Activated effector memory CD4-positive, alpha-beta T cell treated with Interleukin-2 at 50 U/mL for 16 hours (primary cell): ENCODE measurements around the gene NMRK2.
"Not testable (repeated sequence)": the region's sequence is repeated elsewhere in the genome, so short reads cannot be mapped to it uniquely, and the experiment has no call there.

Experiments used
- DNase-seq: peaks from one replicate; pipeline ENCODE4 v3.0.0-alpha.2; 2020

Gene NMRK2

DNA sequence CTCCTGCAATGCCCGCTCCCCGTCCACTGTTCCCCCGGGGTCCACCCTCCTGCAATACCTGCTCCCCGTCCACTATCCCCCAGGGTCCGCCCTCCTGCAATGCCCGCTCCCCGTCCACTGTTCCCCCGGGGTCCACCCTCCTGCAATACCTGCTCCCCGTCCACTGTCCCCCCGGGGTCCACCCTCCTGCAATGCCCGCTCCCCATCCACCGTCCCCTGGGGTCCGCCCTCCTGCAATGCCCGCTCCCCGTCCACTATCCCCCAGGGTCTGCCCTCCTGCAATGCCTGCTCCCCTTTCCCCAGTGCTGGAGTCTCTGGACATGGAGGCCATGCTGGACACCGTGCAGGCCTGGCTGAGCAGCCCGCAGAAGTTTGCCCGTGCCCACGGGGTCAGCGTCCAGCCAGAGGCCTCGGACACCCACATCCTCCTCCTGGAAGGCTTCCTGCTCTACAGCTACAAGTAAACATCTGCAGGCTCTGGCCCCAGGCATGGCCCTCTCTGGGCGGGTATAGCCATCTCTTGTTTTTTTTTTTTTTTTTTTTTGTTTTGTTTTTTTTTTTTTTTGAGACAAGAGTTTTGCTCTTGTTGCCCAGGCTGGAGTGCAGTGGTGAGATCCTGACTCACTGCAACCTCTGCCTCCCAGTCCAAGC lies 5.6 kb downstream of the NMRK2 start:
- DNase-seq: not testable (repeated sequence)

DNA sequence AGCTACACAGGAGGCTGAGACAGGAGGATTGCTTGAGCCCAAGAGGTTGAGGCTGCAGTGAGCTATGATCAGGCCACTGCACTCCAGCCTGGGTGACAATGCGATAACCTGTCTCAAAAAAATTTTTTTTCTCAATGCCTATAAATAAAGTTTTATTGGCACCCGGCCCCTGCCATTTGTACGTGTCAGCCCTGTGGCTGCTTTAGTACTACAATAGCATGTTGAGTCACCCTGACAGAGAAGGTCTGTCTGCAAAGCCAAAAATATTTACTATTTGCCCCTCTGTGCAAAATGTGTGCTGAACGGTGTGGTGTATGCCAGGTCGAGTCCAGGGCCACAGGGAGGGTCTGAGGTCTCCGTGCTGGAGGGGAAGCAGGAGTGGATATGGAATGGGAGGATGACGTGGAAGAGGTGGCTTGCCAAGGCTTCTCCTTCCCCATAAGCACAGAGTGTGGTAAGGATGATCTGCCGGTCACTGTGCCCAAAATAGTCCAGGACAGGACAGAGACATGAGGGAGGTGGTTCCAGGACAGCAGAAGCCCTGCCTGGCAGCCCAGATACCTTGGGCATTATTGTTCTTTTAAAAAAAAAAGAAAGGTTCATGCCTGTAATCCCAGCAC lies 10.0 kb downstream of the NMRK2 start:
- DNase-seq: no peak

DNA sequence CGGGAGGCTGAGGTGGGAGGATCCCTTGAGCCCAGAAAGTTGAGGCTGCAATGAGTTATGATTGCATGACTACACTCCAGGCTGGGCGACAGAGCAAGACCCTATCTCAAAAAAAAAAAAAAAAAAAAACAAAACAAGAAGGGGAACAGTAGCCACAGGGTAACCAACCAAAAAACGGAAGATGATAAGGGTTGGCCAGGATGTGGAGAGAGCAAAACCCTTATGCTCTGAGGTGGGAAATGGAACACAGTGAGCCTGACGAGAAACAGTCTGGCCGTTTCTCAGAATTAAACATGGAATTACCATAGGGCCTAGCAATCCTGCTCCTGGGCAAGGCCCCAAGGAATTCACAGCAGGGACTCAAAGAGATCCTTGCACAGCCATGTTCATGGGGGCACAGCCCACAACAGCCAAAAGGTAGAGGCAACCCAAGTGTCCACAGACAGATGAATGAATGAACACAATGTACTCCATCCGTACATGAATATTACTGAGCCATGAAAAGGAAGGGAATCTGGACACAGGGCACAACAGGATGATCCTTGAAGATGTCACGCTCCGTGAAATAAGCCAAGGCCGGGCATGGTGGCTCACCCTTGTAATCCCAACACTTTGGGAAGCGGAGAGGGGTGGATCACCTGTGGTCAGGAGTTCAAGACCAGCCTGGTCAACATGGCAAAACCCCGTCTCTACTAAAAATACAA lies 11.3 kb downstream of the NMRK2 start:
- no peak for DNase-seq

DNA sequence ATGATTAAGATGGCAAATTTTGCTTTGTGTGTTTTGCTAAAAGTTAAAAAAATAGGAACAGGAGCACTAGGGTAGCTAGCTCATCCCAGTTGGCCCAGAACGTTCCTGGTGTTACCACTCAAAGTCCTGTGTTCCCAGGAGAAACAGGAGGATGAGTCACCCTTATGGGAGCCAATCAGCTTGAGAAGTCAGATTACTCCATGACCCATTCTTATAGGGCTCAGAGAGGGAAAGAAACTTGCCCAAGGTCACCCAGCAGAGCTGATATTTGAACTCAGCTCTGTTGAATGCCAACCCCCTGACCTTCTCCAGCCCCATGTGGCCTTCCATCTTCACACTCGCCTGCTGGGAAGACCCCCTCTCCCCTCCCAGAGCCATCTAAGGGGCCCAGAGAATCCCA lies 13.0 kb downstream of the NMRK2 start:
- no peak for DNase-seq

DNA sequence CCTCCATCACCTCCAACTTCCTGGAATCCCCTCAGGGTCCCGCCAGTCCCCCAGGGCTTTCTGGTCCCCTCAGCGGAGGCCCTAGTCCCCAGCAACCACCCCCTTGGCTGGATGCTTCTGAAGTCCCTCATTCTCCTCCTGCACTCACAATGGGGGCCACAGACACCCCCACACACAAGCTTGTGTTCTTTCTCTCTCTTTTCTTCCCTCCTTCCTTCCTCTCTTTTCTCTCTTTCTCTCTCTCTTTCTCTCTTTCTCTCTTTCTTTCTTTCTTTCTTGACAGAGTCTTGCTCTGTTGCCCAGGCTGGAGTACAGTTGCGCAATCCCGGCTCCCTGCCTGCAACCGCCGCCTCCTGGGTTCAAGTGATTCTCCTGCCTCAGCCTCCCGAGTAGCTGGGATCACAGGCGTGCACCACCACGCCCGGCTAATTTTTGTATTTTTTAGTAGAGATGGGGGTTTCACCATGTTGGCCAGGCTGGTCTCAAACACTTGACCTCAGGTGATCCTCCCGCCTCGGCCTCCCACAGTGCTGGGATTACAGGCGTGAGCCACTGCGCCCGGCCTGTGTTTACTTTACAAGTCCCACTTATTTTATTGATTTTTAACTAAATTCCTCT lies 14.6 kb downstream of the NMRK2 start:
- DNase-seq: not testable (repeated sequence)

DNA sequence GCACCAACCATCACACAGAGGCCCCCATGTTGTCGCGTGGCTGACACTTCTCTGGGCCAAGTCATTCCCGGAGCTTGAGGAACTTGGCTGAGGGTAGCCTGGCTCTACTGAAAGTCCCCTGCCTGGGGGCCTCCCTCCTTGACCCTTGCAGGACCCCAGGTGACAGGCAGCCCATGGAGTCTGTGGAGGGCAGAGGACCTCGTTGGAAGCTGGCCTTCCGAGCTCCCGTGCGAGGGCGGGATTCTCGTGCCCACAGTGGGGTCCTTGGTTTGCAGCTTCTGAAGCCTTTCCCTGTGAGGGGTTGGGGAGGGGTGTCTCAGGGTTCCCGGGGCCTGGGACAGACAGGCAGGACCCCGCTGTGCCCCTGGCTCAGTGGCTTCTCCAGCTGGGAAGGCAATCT lies 16.4 kb downstream of the NMRK2 start:
- DNase-seq: no peak

DNA sequence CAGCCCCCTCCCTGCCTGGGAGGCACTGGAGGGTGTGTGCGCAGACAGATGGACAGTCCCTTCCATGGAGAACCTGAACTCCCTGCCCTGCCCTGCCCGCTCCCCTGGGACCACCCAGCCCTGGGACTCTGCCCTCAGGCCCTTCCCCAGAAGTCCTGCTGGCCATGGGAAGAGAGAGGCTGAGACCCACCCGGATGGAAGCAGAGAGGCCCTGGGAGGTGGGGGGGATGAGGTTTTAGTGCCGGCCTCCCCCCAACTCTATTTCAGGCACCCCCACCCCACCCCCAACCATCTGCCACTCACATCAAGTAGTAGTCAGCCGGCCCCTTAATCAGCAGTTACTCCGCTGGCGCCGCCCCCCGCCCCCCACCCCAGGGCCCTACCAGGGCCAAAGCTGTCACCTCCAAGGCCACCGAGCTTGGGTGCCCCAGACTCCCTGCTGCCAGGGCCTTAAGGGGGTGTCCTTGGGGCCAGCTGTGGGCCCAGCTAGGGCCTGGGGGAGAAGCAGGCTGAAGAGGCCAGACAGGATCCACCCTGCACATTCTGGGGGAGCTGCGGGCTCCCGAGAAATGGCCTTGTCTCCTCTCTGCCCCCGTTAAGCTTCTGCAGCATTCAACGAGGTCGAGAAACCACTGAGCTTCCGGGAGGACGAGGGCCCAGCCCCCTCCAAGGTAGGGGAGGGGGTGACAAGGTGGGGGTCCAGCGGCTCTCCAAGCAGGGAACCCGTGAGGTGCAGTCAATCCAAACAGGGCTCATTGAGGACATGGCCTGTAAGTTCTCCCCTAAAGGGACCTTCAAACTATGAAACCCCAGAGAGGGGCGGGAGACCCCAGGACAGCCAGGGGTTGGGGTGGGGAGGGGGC lies 17.4 kb downstream of the NMRK2 start:
- DNase-seq: no peak

DNA sequence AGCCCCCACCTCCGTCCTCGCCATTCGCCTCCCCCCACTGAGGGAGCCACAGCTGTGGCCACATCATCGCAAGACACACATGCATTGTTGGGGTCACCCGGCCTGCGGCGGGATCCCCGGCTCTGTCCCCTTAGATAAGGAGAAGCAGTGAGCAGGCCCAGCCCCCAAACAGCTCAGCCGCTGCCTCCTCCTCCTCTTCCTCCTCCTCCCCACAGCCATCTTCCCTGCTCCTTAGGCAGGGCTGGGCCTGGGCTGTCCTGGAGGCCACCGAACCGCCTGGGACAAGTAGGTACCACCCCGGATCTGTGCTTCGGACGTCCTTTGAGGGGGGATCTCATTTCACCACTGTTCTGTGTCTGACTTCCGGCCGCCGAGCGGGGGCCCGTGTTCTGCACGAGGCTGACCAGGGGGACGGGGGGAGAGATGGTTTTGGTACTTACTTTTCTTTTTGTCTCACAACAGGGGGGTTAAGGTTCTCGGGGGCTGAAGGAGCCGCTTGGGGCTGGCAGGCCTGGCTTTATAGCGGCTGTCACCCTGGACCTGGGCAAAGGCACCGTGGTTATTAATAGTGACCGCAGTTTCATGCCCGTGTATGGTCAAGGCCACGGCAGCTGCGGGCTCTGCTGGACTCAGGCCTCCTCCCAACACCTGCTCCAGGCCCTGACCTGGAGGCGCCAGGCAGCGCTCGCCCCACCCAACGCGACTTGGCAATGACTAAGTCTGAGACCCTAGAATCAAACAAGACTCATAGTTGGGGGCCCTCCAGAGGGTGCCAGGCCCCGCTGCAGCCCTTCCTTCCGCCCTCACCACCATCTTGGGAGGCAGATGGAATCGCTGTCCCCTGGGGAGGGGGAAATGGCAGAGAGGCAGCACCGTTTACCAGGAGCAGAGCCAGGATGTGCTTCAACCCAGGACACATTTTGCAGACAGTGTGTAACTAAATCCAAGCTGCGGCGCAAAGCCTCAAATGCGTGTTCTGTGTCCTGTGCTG lies 18.3 kb downstream of the NMRK2 start:
- no peak for DNase-seq

DNA sequence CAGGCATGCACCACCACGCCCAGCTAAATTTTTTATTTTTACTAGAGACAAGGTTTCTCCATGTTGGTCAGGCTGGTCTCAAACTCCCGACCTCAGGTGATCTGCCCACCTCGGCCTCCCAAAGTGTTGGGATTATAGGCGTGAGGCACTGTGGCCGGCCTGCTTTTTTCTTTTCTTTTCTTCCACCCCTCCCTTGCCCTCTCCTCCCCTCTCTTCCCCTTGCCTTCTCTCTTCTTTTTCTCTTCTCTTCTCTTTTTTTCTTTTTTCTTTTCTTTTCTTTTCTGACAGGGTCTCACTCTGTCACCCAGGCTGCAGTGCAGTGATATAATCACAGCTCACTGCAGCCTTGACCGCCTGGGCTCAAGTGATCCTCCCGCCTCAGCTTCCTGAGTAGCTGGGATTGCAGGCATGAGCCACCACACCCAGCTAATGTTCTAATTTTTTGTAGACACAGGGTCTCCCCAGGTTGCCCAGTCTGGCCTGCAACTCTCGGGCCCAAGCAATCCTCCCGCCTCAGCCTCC lies 19.9 kb downstream of the NMRK2 start:
- not testable (repeated sequence) for DNase-seq

DNA sequence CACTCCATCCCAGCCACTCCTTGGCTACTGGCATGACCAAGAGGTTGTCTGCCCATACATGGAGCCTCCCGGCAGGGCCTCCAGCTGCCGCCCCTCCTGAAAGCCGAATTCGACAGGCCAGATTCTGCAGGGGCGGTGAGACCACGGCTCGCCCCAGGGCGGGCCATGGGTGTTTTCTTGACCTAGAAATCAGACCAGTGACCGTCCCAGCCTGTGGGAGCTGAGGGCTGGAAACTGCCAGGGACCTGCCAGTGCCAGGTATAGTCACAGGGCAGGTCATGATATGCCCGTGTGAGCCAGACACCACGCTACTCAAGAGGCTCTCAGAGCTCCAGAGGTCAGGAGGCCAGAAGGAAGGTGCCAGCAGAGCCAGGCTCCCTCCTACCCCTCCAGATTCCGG lies 21.2 kb downstream of the NMRK2 start:
- no peak for DNase-seq

DNA sequence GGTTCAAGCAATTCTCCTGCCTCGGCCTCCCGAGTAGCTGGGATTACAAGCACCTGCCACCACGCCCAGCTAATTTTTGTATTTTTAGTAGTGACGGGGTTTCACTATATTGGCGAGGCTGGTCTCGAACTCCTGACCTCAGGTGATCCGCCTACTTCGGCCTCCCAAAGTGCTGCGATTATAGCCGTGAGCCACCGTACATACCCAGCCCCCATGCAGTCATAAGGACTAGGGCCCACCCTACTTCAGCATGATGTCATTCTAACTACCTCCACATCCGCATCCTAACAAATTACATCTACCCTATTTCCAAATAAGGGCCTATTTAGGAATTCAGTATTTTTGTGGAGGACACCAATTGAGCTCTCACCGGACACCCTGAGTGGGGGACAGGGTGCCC lies 22.4 kb downstream of the NMRK2 start:
- DNase-seq: not testable (repeated sequence)

DNA sequence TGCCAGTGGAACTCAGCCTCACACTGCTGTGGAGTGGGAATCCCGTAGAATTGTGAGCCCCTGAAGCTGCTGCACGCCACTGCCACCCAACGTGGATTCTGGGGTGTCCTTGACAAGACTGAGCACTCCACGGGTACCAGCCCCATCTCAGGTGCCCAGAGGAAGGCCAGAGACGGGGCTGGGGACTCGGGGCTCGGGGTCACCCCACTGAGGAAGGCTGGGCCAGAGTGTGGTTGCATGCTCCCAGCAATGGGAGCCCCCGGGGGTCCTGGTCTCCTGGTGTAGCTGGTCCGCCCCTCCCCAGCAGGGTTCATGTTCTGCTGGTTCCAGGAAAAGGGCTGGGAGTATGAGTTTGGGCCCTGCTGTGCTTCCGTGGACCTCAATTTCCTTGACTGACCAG lies 22.8 kb downstream of the NMRK2 start:
- DNase-seq: no peak

DNA sequence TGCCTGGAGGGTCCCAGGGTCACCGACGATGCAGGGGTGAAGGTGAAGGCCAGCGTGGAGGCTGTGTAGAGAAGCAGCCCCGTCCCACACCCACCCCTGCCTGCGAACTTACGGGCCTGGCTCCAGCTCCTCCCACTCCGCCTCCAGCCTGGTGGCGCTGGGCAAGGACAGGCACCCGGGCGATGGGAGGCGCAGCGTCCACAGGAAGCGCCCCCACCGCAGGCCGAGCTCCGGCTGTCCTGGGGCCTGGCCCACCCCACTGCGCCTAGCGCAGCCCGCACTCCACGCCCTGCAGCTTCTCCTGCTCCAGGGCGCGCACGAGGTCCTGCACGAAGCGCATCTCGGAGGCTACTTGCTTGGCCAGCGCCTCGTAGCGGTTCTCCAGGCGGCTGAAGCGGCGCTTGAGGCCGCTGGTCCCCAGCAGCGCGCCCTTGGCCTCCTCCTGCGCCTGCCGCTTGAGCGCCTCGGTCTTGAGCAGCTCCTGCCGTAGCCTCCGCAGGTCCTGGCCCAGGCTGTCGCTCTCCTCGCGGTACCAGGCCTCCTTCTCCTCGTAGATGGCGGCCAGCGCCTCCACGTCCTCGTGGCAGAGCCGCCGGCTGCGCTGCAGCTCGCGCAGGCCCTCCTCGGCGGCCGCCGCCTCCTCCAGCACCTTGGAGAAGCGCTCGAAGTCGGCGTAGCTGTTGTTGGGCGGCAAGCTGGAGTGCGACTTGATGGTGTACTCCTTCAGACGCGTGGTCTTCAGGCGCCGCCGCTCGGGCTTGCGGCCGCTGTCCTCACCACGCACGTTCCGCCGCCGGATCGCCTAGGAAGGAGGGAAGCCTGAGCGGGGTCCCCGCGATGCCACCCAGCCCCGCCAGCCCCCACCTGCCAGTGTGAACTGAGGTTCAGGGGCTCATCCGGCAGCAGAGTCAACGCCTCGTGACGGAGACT lies 26.2 kb downstream of the NMRK2 start:
- no peak for DNase-seq

DNA sequence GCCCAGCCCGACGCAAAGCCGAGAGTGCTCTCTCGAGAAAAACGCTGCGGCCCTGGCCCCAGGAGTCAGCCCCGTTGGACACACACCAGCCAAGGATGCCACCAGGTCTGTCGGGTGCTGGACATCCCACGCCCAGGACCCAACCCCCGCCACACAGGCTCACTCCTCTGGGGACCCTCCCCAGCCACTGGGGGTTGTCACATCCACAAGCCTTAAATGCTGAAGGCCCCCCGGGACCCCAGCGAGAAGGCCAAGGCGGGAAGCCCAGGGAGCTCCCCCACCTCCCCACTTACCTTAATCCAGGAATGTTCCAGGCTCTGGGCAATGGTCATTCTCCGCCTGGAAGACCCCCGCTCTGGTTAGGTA lies 26.9 kb downstream of the NMRK2 start:
- no peak for DNase-seq

DNA sequence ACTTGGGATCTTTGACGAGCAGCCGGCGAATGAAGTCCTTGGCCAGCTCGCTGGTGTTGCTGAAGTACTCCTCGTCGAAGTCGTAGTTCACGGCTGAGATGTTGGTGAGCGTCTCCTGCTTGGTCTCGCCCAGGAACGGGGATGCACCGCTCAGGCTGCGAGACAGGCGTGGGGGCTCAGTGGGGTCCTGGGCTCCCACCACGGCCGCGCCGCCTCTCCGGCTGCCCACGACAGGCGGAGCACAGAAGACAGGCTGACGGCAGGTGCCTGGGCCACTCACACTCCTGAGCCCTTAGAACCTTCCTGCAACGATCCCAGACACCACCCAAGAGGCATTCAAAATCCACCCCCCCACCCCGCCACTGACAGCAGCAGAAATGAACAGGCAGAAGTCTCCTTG lies 28.1 kb downstream of the NMRK2 start:
- DNase-seq: no peak

DNA sequence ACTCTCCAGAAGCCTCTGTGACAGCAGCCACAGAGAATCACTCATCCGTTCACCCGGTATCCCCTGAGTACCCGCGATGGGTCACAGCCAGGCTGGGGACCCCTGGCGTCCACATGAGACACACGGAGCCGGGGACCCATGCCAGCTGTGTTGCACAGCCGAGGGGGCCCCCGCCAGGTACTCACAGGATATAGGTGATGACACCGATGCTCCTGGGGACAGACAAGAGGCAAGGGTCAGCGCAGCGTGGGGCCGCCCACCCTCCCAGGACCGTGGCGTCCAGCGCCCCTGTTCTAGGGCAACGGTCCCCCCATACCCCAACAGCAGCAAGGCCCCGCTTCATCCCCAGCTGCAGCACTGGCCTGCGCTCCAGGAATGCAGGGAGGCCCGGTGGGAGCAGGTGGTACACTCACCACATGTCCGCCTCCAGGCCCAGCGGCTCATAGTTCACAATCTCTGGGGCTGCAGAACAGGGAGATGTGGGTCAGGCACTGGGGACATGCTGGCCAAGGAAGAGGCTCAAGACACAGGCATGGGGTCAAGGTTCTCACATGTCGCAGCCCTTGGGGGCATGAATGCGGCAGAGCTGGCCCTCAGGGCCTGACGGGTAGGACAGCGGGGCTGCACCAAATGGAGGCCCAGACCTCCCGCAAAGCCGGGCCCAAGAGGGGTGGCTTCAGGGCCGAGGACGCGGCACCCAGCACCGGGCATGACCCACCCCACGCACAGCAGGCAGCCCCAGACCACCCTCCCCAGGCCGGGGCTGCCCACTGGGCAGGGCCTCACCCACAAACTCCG lies 30.8 kb downstream of the NMRK2 start:
- no peak for DNase-seq

DNA sequence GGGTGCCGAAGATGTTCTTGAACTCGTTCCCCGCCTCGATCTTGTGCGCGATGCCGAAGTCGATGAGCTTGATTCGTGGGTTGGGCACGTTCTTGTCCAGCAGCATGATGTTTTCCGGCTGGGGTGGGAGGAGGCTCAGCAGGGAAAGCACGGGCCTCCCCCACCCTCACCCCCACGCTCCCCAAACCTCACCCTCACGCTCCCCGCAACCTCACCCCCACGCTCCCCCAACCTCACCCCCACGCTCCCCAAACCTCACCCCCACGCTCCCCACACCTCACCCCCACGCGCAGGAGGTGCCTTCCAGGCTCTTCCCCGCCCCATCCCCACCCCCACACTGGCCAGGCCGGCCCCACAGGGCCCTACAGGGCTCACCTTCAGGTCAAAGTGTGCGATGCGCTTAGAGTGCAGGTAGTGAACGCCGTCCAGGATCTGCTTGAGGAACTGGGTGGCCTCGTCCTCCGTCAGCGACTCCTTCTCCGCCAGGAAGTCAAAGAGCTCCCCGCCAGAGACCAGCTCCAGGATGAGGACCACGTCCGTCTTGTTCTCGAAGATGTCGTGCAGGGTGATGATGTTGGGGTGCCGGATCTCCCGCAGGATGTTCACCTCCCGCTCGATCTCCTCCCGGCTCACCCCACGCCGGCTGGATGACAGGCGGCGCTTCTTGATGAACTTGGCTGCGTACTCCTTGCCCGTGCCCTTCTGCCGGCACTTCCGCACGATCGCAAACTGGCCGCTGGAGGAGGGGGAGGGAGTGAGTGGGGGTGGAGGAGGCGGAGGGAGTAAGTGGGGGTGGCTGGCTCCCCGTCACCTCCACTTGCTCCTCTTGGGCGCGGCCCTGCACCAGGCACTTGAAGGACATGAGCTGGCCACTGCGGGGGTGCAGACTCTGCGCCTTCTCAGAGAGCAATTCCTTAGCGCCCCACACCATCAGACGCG lies 31.7 kb downstream of the NMRK2 start:
- no peak for DNase-seq
